Stimulated activated naive CD4-positive, alpha-beta T cell treated with Interleukin-2 at 50 U/mL for 16 hours (primary cell): ENCODE data around the gene PRKCB.
"Not testable (repeated sequence)": the region's sequence is repeated elsewhere in the genome, so short reads cannot be mapped to it uniquely, and the experiment has no call there.

ENCODE experiments used
- DNase-seq: peaks from one replicate; lab custom pipeline; 2025; lab: John Stamatoyannopoulos, UW

PRKCB gene

GRCh38 chr16:24009955-24010354 lies 174.2 kb downstream of the PRKCB start:
- no peak for DNase-seq

GRCh38 chr16:24010440-24011089 lies 174.8 kb downstream of the PRKCB start:
- peak; percentile 77 for DNase-seq

- DNase-seq, result no peak
Measured at GRCh38 chr16:24011237-24011636, 175.5 kb downstream of the PRKCB start.

- no peak for DNase-seq
Measured at GRCh38 chr16:24013054-24013636, 177.4 kb downstream of the PRKCB start.

- peak; percentile 67 for DNase-seq
Measured at GRCh38 chr16:24013864-24014645, 178.3 kb downstream of the PRKCB start.

- DNase-seq, result not testable (repeated sequence)
Measured at GRCh38 chr16:24014955-24015354, 179.2 kb downstream of the PRKCB start.

GRCh38 chr16:24015923-24016322 lies 180.1 kb downstream of the PRKCB start:
- DNase-seq, result no peak

GRCh38 chr16:24018485-24018884 lies 182.7 kb downstream of the PRKCB start:
- no peak for DNase-seq

GRCh38 chr16:24022797-24023196 lies 187.0 kb downstream of the PRKCB start:
- no peak for DNase-seq

GRCh38 chr16:24023621-24024020 lies 187.8 kb downstream of the PRKCB start:
- no peak for DNase-seq

- DNase-seq, result no peak
Measured at GRCh38 chr16:24024971-24025370, 189.2 kb downstream of the PRKCB start.

- no peak for DNase-seq
Measured at GRCh38 chr16:24027466-24027865, 191.7 kb downstream of the PRKCB start.

- not testable (repeated sequence) for DNase-seq
Measured at GRCh38 chr16:24029841-24030240, 194.1 kb downstream of the PRKCB start.

GRCh38 chr16:24035127-24035842 lies 199.5 kb downstream of the PRKCB start:
- no peak for DNase-seq

- no peak for DNase-seq
Measured at GRCh38 chr16:24036038-24036543, 200.3 kb downstream of the PRKCB start.

GRCh38 chr16:24036614-24037013 lies 200.8 kb downstream of the PRKCB start:
- DNase-seq, result peak; percentile 6

- DNase-seq, result no peak
Measured at GRCh38 chr16:24037335-24037734, 201.6 kb downstream of the PRKCB start.

- DNase-seq, result peak; percentile 71
Measured at GRCh38 chr16:24041834-24042631, 206.2 kb downstream of the PRKCB start.

GRCh38 chr16:24044467-24044866 lies 208.7 kb downstream of the PRKCB start:
- no peak for DNase-seq

GRCh38 chr16:24045641-24046040 lies 209.9 kb downstream of the PRKCB start:
- no peak for DNase-seq

GRCh38 chr16:24046442-24046841 lies 210.7 kb downstream of the PRKCB start:
- DNase-seq, result no peak
